GM12878 (cell line): ENCODE results near the gene B3GAT1. TPM values are rescaled to one million over a fixed set of nuclear protein-coding genes. Genes with fewer than 3 reads are reported as not detected.

Experiments used
- CREB1 ChIP-seq: IDR thresholded peaks from 2 replicates; pipeline ENCODE4 v1.6.1; 2012; ENCODE audit warnings: low read depth, mild to moderate bottlenecking, inconsistent platforms
- LARP7 ChIP-seq: fragments of 450-650 bp; IDR thresholded peaks from 2 replicates; pipeline ENCODE4 v1.6.1; 2017; ENCODE audit warnings: mild to moderate bottlenecking
- RUNX3 ChIP-seq: IDR thresholded peaks from 2 replicates; pipeline ENCODE4 v1.6.1; 2012; ENCODE audit warnings: low read length, inconsistent platforms
- SREBF1 ChIP-seq: IDR thresholded peaks from 2 replicates; pipeline ENCODE4 v1.6.1; 2012; ENCODE audit warnings: mild to moderate bottlenecking, low read length
- TCF3 ChIP-seq: IDR thresholded peaks from 2 replicates; pipeline ENCODE4 v1.6.1; 2012; ENCODE audit warnings: low read depth, mild to moderate bottlenecking, low read length, borderline replicate concordance; ENCODE audit not compliant: insufficient read depth
- ZBED1 ChIP-seq: IDR thresholded peaks from 2 replicates; pipeline ENCODE4 v1.6.1; 2016; ENCODE audit warnings: borderline replicate concordance
- ZBTB33 ChIP-seq: fragments of 450-650 bp; IDR thresholded peaks from 2 replicates; pipeline ENCODE4 v1.6.1; 2017; ENCODE audit warnings: mild to moderate bottlenecking
- polyA plus RNA-seq, 11 experiments: library from polyadenylated mRNA; depleted of rRNA in 4 of 11; unstranded in 6 of 11; stranded (reverse) in 5 of 11; fragments of >200 nt; fragmentation: Nextera tagmentation in 4 of 11; fragmentation: Illumina TruSeq in 1 of 11; extraction: Ambion mirVana in 4 of 11; extraction: Trizol in 1 of 11; gene quantifications; 1 replicate in 1 of 11; 2 replicates in 10 of 11; pipeline versions ENCODE4 v1.2.1 to v1.2.3, GENCODE V29; 2011 to 2016; ENCODE audit warnings: inconsistent platforms in 2 of 11, missing spikeins in 2 of 11, low read depth in 1 of 11
- total RNA-seq, 4 experiments: library from RNA; depleted of rRNA in 3 of 4; stranded (reverse); fragments of >200 nt in 3 of 4; fragmentation: Illumina TruSeq in 1 of 4; extraction: Trizol in 1 of 4; gene quantifications; 2 replicates each; pipeline versions ENCODE4 v1.2.1 to v1.2.3, GENCODE V29; 2013 to 2021
- TF ChIP-seq, protein P1 (sequence below): fragments of 150-350 bp; IDR thresholded peaks from 2 replicates; pipeline ENCODE4 v1.6.1; 2014; ENCODE audit warnings: mild to moderate bottlenecking, low read depth, low read length
- TF ChIP-seq, protein P2 (sequence below): IDR thresholded peaks from 2 replicates; pipeline ENCODE4 v1.6.1; 2012; ENCODE audit warnings: low read depth, low read length, improper control_type of control experiment

The B3GAT1 gene
- total and polyA plus RNA-seq, 10 of the 15 experiments (the other 5 are each of a cell fraction or from before 2014, with no cell fraction given): 0.05 TPM; not detected in 9

DNA sequence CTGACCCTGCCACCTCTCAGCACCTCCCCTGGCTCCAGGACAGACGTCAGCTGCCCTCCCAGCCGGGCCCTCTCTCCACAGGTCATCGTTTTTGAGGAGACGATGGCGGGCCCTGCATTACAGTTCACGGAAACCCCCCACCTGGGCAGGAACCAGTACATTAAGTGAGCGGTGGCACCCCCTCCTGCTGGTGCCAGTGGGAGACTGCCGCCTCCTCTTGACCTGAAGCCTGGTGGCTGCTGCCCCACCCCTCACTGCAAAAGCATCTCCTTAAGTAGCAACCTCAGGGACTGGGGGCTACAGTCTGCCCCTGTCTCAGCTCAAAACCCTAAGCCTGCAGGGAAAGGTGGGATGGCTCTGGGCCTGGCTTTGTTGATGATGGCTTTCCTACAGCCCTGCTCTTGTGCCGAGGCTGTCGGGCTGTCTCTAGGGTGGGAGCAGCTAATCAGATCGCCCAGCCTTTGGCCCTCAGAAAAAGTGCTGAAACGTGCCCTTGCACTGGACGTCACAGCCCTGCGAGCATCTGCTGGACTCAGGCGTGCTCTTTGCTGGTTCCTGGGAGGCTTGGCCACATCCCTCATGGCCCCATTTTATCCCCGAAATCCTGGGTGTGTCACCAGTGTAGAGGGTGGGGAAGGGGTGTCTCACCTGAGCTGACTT is 37.0 kb downstream of the B3GAT1 start (continued):
- TF ChIP-seq, protein P1, sequence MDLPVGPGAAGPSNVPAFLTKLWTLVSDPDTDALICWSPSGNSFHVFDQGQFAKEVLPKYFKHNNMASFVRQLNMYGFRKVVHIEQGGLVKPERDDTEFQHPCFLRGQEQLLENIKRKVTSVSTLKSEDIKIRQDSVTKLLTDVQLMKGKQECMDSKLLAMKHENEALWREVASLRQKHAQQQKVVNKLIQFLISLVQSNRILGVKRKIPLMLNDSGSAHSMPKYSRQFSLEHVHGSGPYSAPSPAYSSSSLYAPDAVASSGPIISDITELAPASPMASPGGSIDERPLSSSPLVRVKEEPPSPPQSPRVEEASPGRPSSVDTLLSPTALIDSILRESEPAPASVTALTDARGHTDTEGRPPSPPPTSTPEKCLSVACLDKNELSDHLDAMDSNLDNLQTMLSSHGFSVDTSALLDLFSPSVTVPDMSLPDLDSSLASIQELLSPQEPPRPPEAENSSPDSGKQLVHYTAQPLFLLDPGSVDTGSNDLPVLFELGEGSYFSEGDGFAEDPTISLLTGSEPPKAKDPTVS: no peak
- TF ChIP-seq ZBED1 (no peak), SREBF1 (no peak), LARP7 (no peak), TCF3 (no peak), CREB1 (no peak), RUNX3 (no peak), ZBTB33 (no peak)
- TF ChIP-seq, protein P2, sequence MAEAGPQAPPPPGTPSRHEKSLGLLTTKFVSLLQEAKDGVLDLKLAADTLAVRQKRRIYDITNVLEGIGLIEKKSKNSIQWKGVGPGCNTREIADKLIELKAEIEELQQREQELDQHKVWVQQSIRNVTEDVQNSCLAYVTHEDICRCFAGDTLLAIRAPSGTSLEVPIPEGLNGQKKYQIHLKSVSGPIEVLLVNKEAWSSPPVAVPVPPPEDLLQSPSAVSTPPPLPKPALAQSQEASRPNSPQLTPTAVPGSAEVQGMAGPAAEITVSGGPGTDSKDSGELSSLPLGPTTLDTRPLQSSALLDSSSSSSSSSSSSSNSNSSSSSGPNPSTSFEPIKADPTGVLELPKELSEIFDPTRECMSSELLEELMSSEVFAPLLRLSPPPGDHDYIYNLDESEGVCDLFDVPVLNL: no peak
- TF ChIP-seq, all 136 proteins: peak for 0
